ENCODE results near the gene IL3RA.
"Not testable (repeated sequence)": the region's sequence is repeated elsewhere in the genome, so short reads cannot be mapped to it uniquely, and the experiment has no call there.

DNA sequence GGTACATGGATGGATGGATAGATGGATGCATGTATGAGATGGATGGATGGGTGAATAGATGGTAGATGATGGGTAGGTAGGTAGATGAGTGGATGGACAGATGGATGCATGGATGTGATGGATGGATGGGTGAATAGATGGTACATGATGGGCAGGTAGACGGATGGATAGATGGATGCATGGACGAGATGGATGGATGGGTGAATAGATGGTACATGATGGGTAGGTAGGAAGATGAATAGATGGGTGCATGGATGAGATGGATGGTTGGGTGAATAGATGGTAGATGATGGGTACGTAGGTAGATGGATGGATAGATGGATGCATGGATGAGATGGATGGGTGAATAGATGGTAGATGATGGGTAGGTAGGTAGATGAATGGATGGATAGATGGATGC, 67.3 kb downstream of the IL3RA start:
- not testable (repeated sequence) for TF ChIP-seq TAF1 (IDR thresholded peaks at IDR 0.05; ENCODE audit: borderline replicate concordance, low read depth, low read length); POLR2A (IDR thresholded peaks at IDR 0.05; ENCODE audit: low read depth, low read length); POLR2AphosphoS5 (IDR thresholded peaks at IDR 0.05; ENCODE audit: low read depth, low read length)

Data from GM12892 (cell line).